HG03045 (cell line): ENCODE data around the gene ESYT2.
"Not testable (repeated sequence)": the region's sequence is repeated elsewhere in the genome, so short reads cannot be mapped to it uniquely, and the experiment has no call there.

ENCODE experiments used
- ATAC-seq: cut with Tn5 transposase; IDR thresholded peaks from one replicate; pipeline ENCODE4 v1.9.1; 2021; ENCODE audit warnings: mild to moderate bottlenecking, moderate library complexity; ENCODE audit not compliant: unreplicated experiment

Gene ESYT2

GRCh38 chr7:158856883-158857668 is 27.8 kb upstream of the ESYT2 start:
- peak; percentile 31 for ATAC-seq

- no peak for ATAC-seq
Measured at GRCh38 chr7:158854681-158855081, 25.4 kb upstream of the ESYT2 start.

GRCh38 chr7:158850545-158851102 is 21.3 kb upstream of the ESYT2 start:
- ATAC-seq = no peak

- no peak for ATAC-seq
Measured at GRCh38 chr7:158849768-158850544, 20.6 kb upstream of the ESYT2 start.

- no peak for ATAC-seq
Measured at GRCh38 chr7:158849442-158849767, 20.1 kb upstream of the ESYT2 start.

GRCh38 chr7:158847451-158847866 is 18.1 kb upstream of the ESYT2 start:
- no peak for ATAC-seq

- no peak for ATAC-seq
Measured at GRCh38 chr7:158846304-158846703, 17.0 kb upstream of the ESYT2 start.

- no peak for ATAC-seq
Measured at GRCh38 chr7:158843771-158844170, 14.5 kb upstream of the ESYT2 start.

GRCh38 chr7:158842486-158842885 is 13.2 kb upstream of the ESYT2 start:
- no peak for ATAC-seq

GRCh38 chr7:158840604-158841003 is 11.3 kb upstream of the ESYT2 start:
- ATAC-seq = no peak

GRCh38 chr7:158839177-158839576 is 9.9 kb upstream of the ESYT2 start:
- ATAC-seq = not testable (repeated sequence)

GRCh38 chr7:158837790-158838637 is 8.7 kb upstream of the ESYT2 start:
- ATAC-seq = no peak

GRCh38 chr7:158836692-158837091 is 7.4 kb upstream of the ESYT2 start:
- no peak for ATAC-seq

GRCh38 chr7:158834878-158835784 is 5.8 kb upstream of the ESYT2 start:
- ATAC-seq = no peak

- no peak for ATAC-seq
Measured at GRCh38 chr7:158832994-158833393, 3.7 kb upstream of the ESYT2 start.

- ATAC-seq = no peak
Measured at GRCh38 chr7:158831738-158832091, 2.4 kb upstream of the ESYT2 start.

- ATAC-seq = no peak
Measured at GRCh38 chr7:158830211-158830723, 958 bp upstream of the ESYT2 start.

GRCh38 chr7:158829021-158829341 is 328 bp downstream of the ESYT2 start:
- ATAC-seq = peak; percentile 50

- ATAC-seq = no peak
Measured at GRCh38 chr7:158828133-158829020, 932 bp downstream of the ESYT2 start.
